GM23248 (cell line): ENCODE data around the gene ANKRD36. TPM values are rescaled to one million over a fixed set of nuclear protein-coding genes. Genes with fewer than 3 reads are reported as not detected.
"Not testable (repeated sequence)": the region's sequence is repeated elsewhere in the genome, so short reads cannot be mapped to it uniquely, and the experiment has no call there.

Source experiments
- DNase-seq: peaks from one replicate; pipeline ENCODE4 v3.0.0-alpha.2; 2015
- H2AFZ ChIP-seq: fragments of 200-600 bp; sonication (generic); 2 replicates; pipeline ENCODE4 v1.6.1; 2016; ENCODE audit warnings: antibody characterized with exemption
- H3F3A ChIP-seq: fragments of 200-600 bp; sonication (generic); 2 replicates; pipeline ENCODE4 v1.6.1; 2016; ENCODE audit warnings: mild to moderate bottlenecking, antibody characterized with exemption, mixed run types; ENCODE audit not compliant: insufficient read depth
- H3K27ac ChIP-seq: fragments of 200-600 bp; sonication (generic); 2 replicates; pipeline ENCODE4 v1.5.1; 2016; ENCODE audit warnings: mild to moderate bottlenecking
- H3K27me3 ChIP-seq: fragments of 200-600 bp; sonication (generic); replicated peaks from 2 replicates; pipeline ENCODE4 v1.6.1; 2016; ENCODE audit warnings: mild to moderate bottlenecking; ENCODE audit not compliant: insufficient read depth
- H3K36me3 ChIP-seq: fragments of 200-600 bp; sonication (generic); 2 replicates; pipeline ENCODE4 v1.6.1; 2016; ENCODE audit warnings: low read depth, mild to moderate bottlenecking
- H3K4me1 ChIP-seq: fragments of 200-600 bp; sonication (generic); 2 replicates; pipeline ENCODE4 v1.6.1; 2016; ENCODE audit warnings: mild to moderate bottlenecking; ENCODE audit not compliant: insufficient read depth
- H3K4me2 ChIP-seq: fragments of 200-600 bp; sonication (generic); one replicate; pipeline ENCODE4 v1.6.1; 2016; ENCODE audit warnings: mild to moderate bottlenecking; ENCODE audit not compliant: unreplicated experiment
- H3K4me3 ChIP-seq: fragments of 200-600 bp; sonication (generic); 2 replicates; pipeline ENCODE4 v1.5.1; 2016; ENCODE audit warnings: mild to moderate bottlenecking
- H3K79me2 ChIP-seq: fragments of 200-600 bp; sonication (generic); 2 replicates; pipeline ENCODE4 v1.6.1; 2016; ENCODE audit warnings: mild to moderate bottlenecking; ENCODE audit not compliant: insufficient read depth
- H3K9ac ChIP-seq: fragments of 200-600 bp; sonication (generic); 2 replicates; pipeline ENCODE4 v1.6.1; 2016; ENCODE audit warnings: mild to moderate bottlenecking
- H3K9me2 ChIP-seq: fragments of 200-600 bp; sonication (generic); 2 replicates; pipeline ENCODE4 v1.6.1; 2016; ENCODE audit warnings: mixed run types, mild to moderate bottlenecking, moderate library complexity; ENCODE audit not compliant: insufficient read depth
- H3K9me3 ChIP-seq: fragments of 200-600 bp; sonication (generic); one replicate; pipeline ENCODE4 v1.6.1; 2017; ENCODE audit warnings: low read depth
- H4K20me1 ChIP-seq: fragments of 200-600 bp; sonication (generic); 2 replicates; pipeline ENCODE4 v1.6.0; 2016; ENCODE audit not compliant: insufficient read depth
- WGBS, 2 experiments: methylation state at CpG; one replicate each; pipeline ENCODE4 v1.1.6; 2015 to 2017; ENCODE audit warnings: low lambda C conversion rate in 2 of 2, low coverage in 1 of 2; ENCODE audit errors: missing lambda C conversion rate in 2 of 2; 5-methylcytosine and 5-hydroxymethylcytosine counted together
- in situ Hi-C: fragments of 300-500 bp; cut with MboI; formaldehyde crosslinking; loops from 2 replicates; pipeline ENCODE4 v1.15.0; 2020
- polyA plus RNA-seq: library from polyadenylated mRNA; unstranded; fragments of >200 nt; fragmentation: Nextera tagmentation; extraction: Ambion mirVana; gene quantifications from 2 replicates; pipeline ENCODE4 v1.2.1, GENCODE V29; 2016
- total RNA-seq: library from RNA; depleted of rRNA; stranded (reverse); fragments of >200 nt; shearing (Covaris generic); gene quantifications from 2 replicates; pipeline ENCODE4 v1.2.3, GENCODE V29; 2014

ANKRD36 gene
- total and polyA plus RNA-seq, 2 experiments from 2014 or later, result 5.9 to 9.4 TPM

- H3K27ac ChIP-seq, H3K27me3 ChIP-seq, in situ Hi-C loops, H3K4me3 ChIP-seq, H3K9ac ChIP-seq, H3K9me2 ChIP-seq, H3K9me3 ChIP-seq, H3K36me3 ChIP-seq, H4K20me1 ChIP-seq, H3F3A ChIP-seq, DNase-seq, H2AFZ ChIP-seq, H3K79me2 ChIP-seq, H3K4me1 ChIP-seq, H3K4me2 ChIP-seq: not testable (repeated sequence)
- WGBS, 2 experiments, result 53 to 59% methylated on average over 8 of the region's 10 CpGs
Observed at GRCh38 chr2:97080855-97081254, 32.1 kb upstream of the ANKRD36 start.

DNA sequence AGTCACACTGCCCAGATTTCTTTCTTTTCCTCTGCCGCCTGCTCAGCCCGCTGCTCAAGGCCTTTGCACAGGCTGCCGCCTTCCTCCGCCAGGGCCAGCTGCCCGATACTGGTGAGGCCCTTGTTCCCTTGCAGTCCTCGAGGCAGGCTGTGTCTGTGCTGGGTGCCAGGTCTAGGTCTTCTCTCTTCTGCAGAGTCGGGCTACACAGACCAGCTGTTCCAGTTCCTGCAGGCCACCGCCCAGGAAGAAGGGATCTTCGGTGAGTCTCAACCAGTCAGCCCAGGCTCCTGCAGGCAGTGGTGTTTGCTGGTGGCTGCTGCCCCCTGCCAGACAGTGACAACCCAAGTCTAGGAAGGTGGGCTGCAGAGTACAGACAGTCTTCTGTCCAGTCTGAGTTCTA is 30.7 kb upstream of the ANKRD36 start:
- H3K9me2 ChIP-seq, H2AFZ ChIP-seq, H3K4me3 ChIP-seq, H3K27me3 ChIP-seq, H3K4me2 ChIP-seq, H3K79me2 ChIP-seq, H3F3A ChIP-seq, H3K9me3 ChIP-seq, H4K20me1 ChIP-seq, H3K4me1 ChIP-seq, H3K36me3 ChIP-seq, DNase-seq, H3K9ac ChIP-seq, H3K27ac ChIP-seq, in situ Hi-C loops: not testable (repeated sequence)
- 35 to 62% methylated on average over 2 to 6 of the region's 9 CpGs for WGBS, 2 experiments

- H4K20me1 ChIP-seq, DNase-seq, H3K36me3 ChIP-seq, H3K4me1 ChIP-seq, H3K4me3 ChIP-seq, in situ Hi-C loops, H3K9ac ChIP-seq, H3F3A ChIP-seq, H3K4me2 ChIP-seq, H3K79me2 ChIP-seq, H3K9me2 ChIP-seq, H3K9me3 ChIP-seq, H3K27ac ChIP-seq, H2AFZ ChIP-seq, H3K27me3 ChIP-seq: not testable (repeated sequence)
- 60 to 65% methylated on average over 6 to 7 of the region's 7 CpGs for WGBS, 2 experiments
Observed at GRCh38 chr2:97083516-97083915, 29.4 kb upstream of the ANKRD36 start.

- H3K4me3 ChIP-seq, DNase-seq, H3F3A ChIP-seq, H3K4me2 ChIP-seq, H3K27ac ChIP-seq, H2AFZ ChIP-seq, H3K79me2 ChIP-seq, H3K9me2 ChIP-seq, H3K9ac ChIP-seq, H4K20me1 ChIP-seq, H3K36me3 ChIP-seq, in situ Hi-C loops, H3K9me3 ChIP-seq, H3K27me3 ChIP-seq, H3K4me1 ChIP-seq: not testable (repeated sequence)
- WGBS, 2 experiments, result 33 to 34% methylated on average over 3 of the region's 7 CpGs
Observed at GRCh38 chr2:97085093-97085492, 27.9 kb upstream of the ANKRD36 start.

DNA sequence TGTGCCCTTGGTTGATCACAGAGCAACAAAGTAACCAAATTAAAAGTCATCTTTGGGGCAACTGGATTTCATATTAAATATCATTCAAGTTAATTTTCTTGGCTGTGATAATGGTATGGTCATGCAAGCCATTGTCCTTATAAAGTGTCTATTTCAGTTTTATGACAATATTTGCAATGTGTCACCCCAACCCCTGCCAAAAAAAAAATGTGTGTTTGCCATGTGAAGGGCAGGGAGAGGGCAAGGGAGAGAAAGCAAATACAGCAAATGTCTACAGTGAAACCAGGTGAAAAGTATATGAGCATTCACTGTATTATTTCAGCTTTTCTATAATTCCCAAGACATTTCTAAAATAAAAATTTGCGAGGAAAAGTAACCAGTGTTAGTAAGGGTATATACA is 24.2 kb upstream of the ANKRD36 start:
- in situ Hi-C loops, H3K9me3 ChIP-seq, H3F3A ChIP-seq, H3K4me2 ChIP-seq, H3K4me3 ChIP-seq, H3K9me2 ChIP-seq, DNase-seq, H3K27me3 ChIP-seq, H3K9ac ChIP-seq, H3K4me1 ChIP-seq, H4K20me1 ChIP-seq, H3K36me3 ChIP-seq, H3K27ac ChIP-seq, H3K79me2 ChIP-seq, H2AFZ ChIP-seq: not testable (repeated sequence)
- WGBS, 2 experiments, result 86 to 100% methylated on average over 1 of the region's 1 CpG

DNA sequence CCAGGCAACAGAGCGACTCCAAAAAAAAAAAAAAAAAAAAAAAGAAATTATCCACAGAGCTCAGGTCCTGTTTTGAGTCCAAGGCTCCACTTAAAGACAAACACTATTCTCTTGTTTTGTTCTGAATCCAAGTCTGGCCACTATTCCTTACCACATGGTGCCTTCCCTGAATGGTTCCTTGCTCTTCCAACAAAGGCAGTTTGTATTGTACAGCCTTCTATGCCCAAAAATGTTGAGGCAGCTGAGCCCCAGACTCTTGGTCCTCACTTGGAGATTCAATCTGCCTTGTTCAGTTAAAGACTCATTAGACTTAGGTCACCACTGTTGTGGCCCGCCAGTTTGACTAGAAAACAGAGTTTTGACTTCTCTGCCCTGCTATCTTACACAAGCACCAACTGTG is 20.0 kb upstream of the ANKRD36 start:
- H3K79me2 ChIP-seq, in situ Hi-C loops, H3K27ac ChIP-seq, H3K27me3 ChIP-seq, H4K20me1 ChIP-seq, H3K4me2 ChIP-seq, H3K4me3 ChIP-seq, H3K4me1 ChIP-seq, H3F3A ChIP-seq, H3K9ac ChIP-seq, H2AFZ ChIP-seq, H3K36me3 ChIP-seq, H3K9me3 ChIP-seq, DNase-seq, H3K9me2 ChIP-seq: not testable (repeated sequence)
- 76 to 86% methylated on average over 2 of the region's 2 CpGs for WGBS, 2 experiments

- H2AFZ ChIP-seq, H3F3A ChIP-seq, DNase-seq, H3K4me1 ChIP-seq, H4K20me1 ChIP-seq, H3K27me3 ChIP-seq, H3K9me3 ChIP-seq, H3K27ac ChIP-seq, in situ Hi-C loops, H3K79me2 ChIP-seq, H3K9ac ChIP-seq, H3K9me2 ChIP-seq, H3K4me2 ChIP-seq, H3K36me3 ChIP-seq: not testable (repeated sequence)
- H3K4me3 ChIP-seq, result peak overlapping the region; percentile 62; the same call in 1 of the 2 replicates
- WGBS, 2 experiments, result 40 to 79% methylated on average over 4 to 5 of the region's 33 CpGs
Observed at GRCh38 chr2:97093983-97094771, 18.8 kb upstream of the ANKRD36 start.
